Measurements from ENCODE around the gene LARP1. TPM values are rescaled to one million over a fixed set of nuclear protein-coding genes. Genes with fewer than 3 reads are reported as not detected.

LARP1 gene
- total RNA-seq, 1 donor = 124 TPM

DNA sequence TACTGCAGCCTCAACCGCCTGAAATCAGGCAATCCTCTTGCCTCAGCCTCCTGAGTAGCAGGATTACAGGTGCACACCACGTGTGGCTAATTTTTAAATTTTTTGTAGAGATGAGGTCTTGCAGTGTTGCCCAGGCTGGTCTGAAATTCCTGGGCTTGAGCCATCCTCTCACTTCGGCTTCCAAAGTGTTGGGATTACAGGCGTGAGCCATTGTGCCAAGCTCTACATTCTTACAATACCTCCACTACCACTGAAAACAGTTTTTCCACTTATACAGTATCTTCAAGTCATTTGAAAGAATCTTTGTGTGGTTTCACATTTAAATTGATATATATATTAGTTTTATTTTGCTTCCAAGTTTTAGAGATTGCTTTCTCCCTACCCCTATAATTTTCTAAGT lies 42.6 kb downstream of the LARP1 start:
- Histone ChIP-seq H3K4me3 (ENCODE audit: insufficient read depth, low read length) (no peak overlapping the region), H3K4me1 (ENCODE audit: insufficient read depth, low read length) (peaks cover 25% of the 10 kb centered on the region), H3K36me3 (ENCODE audit: insufficient read depth, low read length) (peaks cover 79% of the 10 kb centered on the region), H3K27ac (ENCODE audit: low read depth, low read length) (no peak overlapping the region), H2AFZ (ENCODE audit: low read length) (no peak overlapping the region), H3K79me2 (ENCODE audit: insufficient read depth, low read length) (peaks cover 58% of the 10 kb centered on the region), H4K20me1 (ENCODE audit: insufficient read depth, low read length) (peaks cover 27% of the 10 kb centered on the region), H3K27me3 (ENCODE audit: insufficient read depth, low read length) (no peaks in the 10 kb centered on the region), H3K4me2 (ENCODE audit: insufficient read depth, low read length) (no peak overlapping the region), H3K9me3 (ENCODE audit: low read depth, low read length) (no peaks in the 10 kb centered on the region)
- DNase-seq (ENCODE audit: insufficient read length, low spot score, missing footprints) = no peak
- TF ChIP-seq, protein P1, sequence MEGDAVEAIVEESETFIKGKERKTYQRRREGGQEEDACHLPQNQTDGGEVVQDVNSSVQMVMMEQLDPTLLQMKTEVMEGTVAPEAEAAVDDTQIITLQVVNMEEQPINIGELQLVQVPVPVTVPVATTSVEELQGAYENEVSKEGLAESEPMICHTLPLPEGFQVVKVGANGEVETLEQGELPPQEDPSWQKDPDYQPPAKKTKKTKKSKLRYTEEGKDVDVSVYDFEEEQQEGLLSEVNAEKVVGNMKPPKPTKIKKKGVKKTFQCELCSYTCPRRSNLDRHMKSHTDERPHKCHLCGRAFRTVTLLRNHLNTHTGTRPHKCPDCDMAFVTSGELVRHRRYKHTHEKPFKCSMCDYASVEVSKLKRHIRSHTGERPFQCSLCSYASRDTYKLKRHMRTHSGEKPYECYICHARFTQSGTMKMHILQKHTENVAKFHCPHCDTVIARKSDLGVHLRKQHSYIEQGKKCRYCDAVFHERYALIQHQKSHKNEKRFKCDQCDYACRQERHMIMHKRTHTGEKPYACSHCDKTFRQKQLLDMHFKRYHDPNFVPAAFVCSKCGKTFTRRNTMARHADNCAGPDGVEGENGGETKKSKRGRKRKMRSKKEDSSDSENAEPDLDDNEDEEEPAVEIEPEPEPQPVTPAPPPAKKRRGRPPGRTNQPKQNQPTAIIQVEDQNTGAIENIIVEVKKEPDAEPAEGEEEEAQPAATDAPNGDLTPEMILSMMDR (IDR thresholded peaks at IDR 0.05; ENCODE audit: extremely low read depth, low read depth, low read length) = no peak

DNA sequence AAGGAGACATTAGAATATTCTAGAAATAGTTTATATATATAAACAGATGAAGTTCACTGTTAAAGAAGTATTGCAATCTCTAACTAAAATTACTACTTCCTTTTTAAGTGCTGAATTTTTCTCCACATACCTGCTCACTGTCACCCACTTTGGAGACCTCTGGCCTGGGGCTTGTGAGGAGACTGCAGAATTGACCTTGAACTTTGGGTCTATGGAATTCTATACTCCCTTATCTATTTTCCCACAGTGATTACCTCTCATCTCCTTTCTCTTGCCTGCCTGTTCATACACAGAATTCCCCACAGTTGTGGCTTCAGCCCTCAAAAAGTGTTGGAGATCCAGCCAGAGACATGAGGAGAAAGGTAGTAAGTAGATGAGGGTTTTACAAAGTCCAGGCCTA lies 45.4 kb downstream of the LARP1 start:
- Histone ChIP-seq H3K36me3 (ENCODE audit: insufficient read depth, low read length) (peaks cover 86% of the 10 kb centered on the region), H3K9me3 (ENCODE audit: low read depth, low read length) (no peaks in the 10 kb centered on the region), H2AFZ (ENCODE audit: low read length) (no peak overlapping the region), H3K79me2 (ENCODE audit: insufficient read depth, low read length) (peaks cover 61% of the 10 kb centered on the region), H3K4me1 (ENCODE audit: insufficient read depth, low read length) (no peaks in the 10 kb centered on the region), H4K20me1 (ENCODE audit: insufficient read depth, low read length) (peaks cover 2% of the 10 kb centered on the region), H3K27ac (ENCODE audit: low read depth, low read length) (peak overlapping the region; percentile 7), H3K4me2 (ENCODE audit: insufficient read depth, low read length) (no peak overlapping the region), H3K4me3 (ENCODE audit: insufficient read depth, low read length) (no peak overlapping the region), H3K27me3 (ENCODE audit: insufficient read depth, low read length) (no peaks in the 10 kb centered on the region)
- DNase-seq (ENCODE audit: insufficient read length, low spot score, missing footprints) = no peak
- TF ChIP-seq, protein P1 (IDR thresholded peaks at IDR 0.05; ENCODE audit: extremely low read depth, low read depth, low read length) = no peak

DNA sequence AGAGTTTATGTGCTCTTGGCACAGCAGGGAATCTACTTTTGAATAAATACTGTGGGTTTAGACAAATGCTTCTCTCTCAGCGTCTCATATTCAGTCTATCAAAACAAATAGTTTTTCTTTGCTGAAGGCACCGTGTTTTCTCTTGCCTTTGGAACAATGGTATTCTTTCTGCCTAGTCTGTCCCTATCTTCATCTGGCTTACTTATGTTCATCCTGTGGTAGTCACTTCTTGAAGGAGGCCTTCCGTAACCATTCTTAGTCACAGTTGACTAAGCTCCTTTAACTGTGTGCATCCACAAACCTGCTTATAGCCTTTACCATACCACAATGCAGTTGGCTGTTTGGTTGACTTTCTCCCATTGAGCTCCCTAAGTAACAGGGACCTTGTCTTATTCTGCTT lies 45.9 kb downstream of the LARP1 start:
- Histone ChIP-seq H3K4me2 (ENCODE audit: insufficient read depth, low read length) (no peak overlapping the region), H3K4me3 (ENCODE audit: insufficient read depth, low read length) (no peak overlapping the region), H2AFZ (ENCODE audit: low read length) (no peak overlapping the region), H3K36me3 (ENCODE audit: insufficient read depth, low read length) (peaks cover 90% of the 10 kb centered on the region), H4K20me1 (ENCODE audit: insufficient read depth, low read length) (peaks cover 2% of the 10 kb centered on the region), H3K9me3 (ENCODE audit: low read depth, low read length) (no peaks in the 10 kb centered on the region), H3K27ac (ENCODE audit: low read depth, low read length) (peak overlapping the region; percentile 7), H3K27me3 (ENCODE audit: insufficient read depth, low read length) (no peaks in the 10 kb centered on the region), H3K4me1 (ENCODE audit: insufficient read depth, low read length) (no peaks in the 10 kb centered on the region), H3K79me2 (ENCODE audit: insufficient read depth, low read length) (peaks cover 66% of the 10 kb centered on the region)
- no peak for DNase-seq (ENCODE audit: insufficient read length, low spot score, missing footprints)
- TF ChIP-seq, protein P1 (IDR thresholded peaks at IDR 0.05; ENCODE audit: extremely low read depth, low read depth, low read length) = no peak

GRCh38 chr5:154802050-154802449 lies 46.9 kb downstream of the LARP1 start:
- Histone ChIP-seq H3K4me2 (ENCODE audit: insufficient read depth, low read length) (no peak overlapping the region), H3K36me3 (ENCODE audit: insufficient read depth, low read length) (peaks cover 90% of the 10 kb centered on the region)

More at GRCh38 chr5:154802050-154802449, 46.9 kb downstream of the LARP1 start:
- Histone ChIP-seq H3K79me2 (ENCODE audit: insufficient read depth, low read length) (peaks cover 65% of the 10 kb centered on the region), H3K27me3 (ENCODE audit: insufficient read depth, low read length) (no peaks in the 10 kb centered on the region), H4K20me1 (ENCODE audit: insufficient read depth, low read length) (no peaks in the 10 kb centered on the region), H3K27ac (ENCODE audit: low read depth, low read length) (no peak overlapping the region), H3K4me3 (ENCODE audit: insufficient read depth, low read length) (no peak overlapping the region), H3K4me1 (ENCODE audit: insufficient read depth, low read length) (no peaks in the 10 kb centered on the region), H2AFZ (ENCODE audit: low read length) (no peak overlapping the region), H3K9me3 (ENCODE audit: low read depth, low read length) (no peaks in the 10 kb centered on the region)
- no peak for DNase-seq (ENCODE audit: insufficient read length, low spot score, missing footprints)
- TF ChIP-seq, protein P1 (IDR thresholded peaks at IDR 0.05; ENCODE audit: extremely low read depth, low read depth, low read length) = no peak
